HG03520 (cell line): ENCODE results near the gene NUDT3.
"Not testable (repeated sequence)": the region's sequence is repeated elsewhere in the genome, so short reads cannot be mapped to it uniquely, and the experiment has no call there.

ENCODE experiments used
- ATAC-seq: cut with Tn5 transposase; IDR thresholded peaks from one replicate; pipeline ENCODE4 v1.9.1; 2021; ENCODE audit warnings: mild to moderate bottlenecking, moderate library complexity; ENCODE audit not compliant: unreplicated experiment

Gene NUDT3

GRCh38 chr6:34324738-34325444 lies 67.6 kb downstream of the NUDT3 start:
- no peak for ATAC-seq

GRCh38 chr6:34324221-34324620 lies 68.2 kb downstream of the NUDT3 start:
- not testable (repeated sequence) for ATAC-seq

- no peak for ATAC-seq
Measured at GRCh38 chr6:34323300-34323699, 69.2 kb downstream of the NUDT3 start.

- no peak for ATAC-seq
Measured at GRCh38 chr6:34322732-34323131, 69.7 kb downstream of the NUDT3 start.

GRCh38 chr6:34321821-34322220 lies 70.6 kb downstream of the NUDT3 start:
- ATAC-seq: no peak

- ATAC-seq: no peak
Measured at GRCh38 chr6:34319471-34319885, 73.0 kb downstream of the NUDT3 start.

GRCh38 chr6:34318499-34319470 lies 73.7 kb downstream of the NUDT3 start:
- no peak for ATAC-seq

- ATAC-seq: no peak
Measured at GRCh38 chr6:34317882-34318498, 74.5 kb downstream of the NUDT3 start.

- ATAC-seq: no peak
Measured at GRCh38 chr6:34317172-34317477, 75.3 kb downstream of the NUDT3 start.

GRCh38 chr6:34316431-34317171 lies 75.9 kb downstream of the NUDT3 start:
- ATAC-seq: no peak

- no peak for ATAC-seq
Measured at GRCh38 chr6:34315780-34316179, 76.7 kb downstream of the NUDT3 start.

- no peak for ATAC-seq
Measured at GRCh38 chr6:34315256-34315655, 77.2 kb downstream of the NUDT3 start.

GRCh38 chr6:34312259-34312658 lies 80.2 kb downstream of the NUDT3 start:
- no peak for ATAC-seq

GRCh38 chr6:34310817-34311216 lies 81.7 kb downstream of the NUDT3 start:
- no peak for ATAC-seq

GRCh38 chr6:34308483-34308882 lies 84.0 kb downstream of the NUDT3 start:
- ATAC-seq: no peak

GRCh38 chr6:34305982-34306708 lies 86.3 kb downstream of the NUDT3 start:
- ATAC-seq: no peak

- ATAC-seq: no peak
Measured at GRCh38 chr6:34305497-34305896, 87.0 kb downstream of the NUDT3 start.

- ATAC-seq: no peak
Measured at GRCh38 chr6:34304164-34304563, 88.3 kb downstream of the NUDT3 start.

GRCh38 chr6:34302929-34303328 lies 89.5 kb downstream of the NUDT3 start:
- ATAC-seq: no peak

- ATAC-seq: no peak
Measured at GRCh38 chr6:34301408-34301807, 91.1 kb downstream of the NUDT3 start.
